Epithelial cell of proximal tubule (primary cell): ENCODE data around the gene CTDSPL. TPM values are rescaled to one million over a fixed set of nuclear protein-coding genes. Genes with fewer than 3 reads are reported as not detected.

Experiments
- DNase-seq: peaks from one replicate; pipeline ENCODE4 v3.0.0-alpha.2; 2011; ENCODE audit warnings: low read depth
- H3K4me3 ChIP-seq: 2 replicates; pipeline ENCODE4 v1.5.1; 2011; ENCODE audit warnings: low read depth, mild to moderate bottlenecking, low read length
- total RNA-seq: library from RNA; depleted of rRNA; stranded (reverse); fragments of >200 nt; gene quantifications from 2 replicates; pipeline ENCODE4 v1.2.3, GENCODE V29; 2015
- TF ChIP-seq, protein P1 (sequence below): conservative IDR thresholded peaks from 2 replicates; pipeline ENCODE4 v1.5.1; 2012; ENCODE audit warnings: low read depth, mild to moderate bottlenecking, low read length

CTDSPL gene
- total RNA-seq, 1 donor from 2014 or later, result 25.5 TPM

DNA sequence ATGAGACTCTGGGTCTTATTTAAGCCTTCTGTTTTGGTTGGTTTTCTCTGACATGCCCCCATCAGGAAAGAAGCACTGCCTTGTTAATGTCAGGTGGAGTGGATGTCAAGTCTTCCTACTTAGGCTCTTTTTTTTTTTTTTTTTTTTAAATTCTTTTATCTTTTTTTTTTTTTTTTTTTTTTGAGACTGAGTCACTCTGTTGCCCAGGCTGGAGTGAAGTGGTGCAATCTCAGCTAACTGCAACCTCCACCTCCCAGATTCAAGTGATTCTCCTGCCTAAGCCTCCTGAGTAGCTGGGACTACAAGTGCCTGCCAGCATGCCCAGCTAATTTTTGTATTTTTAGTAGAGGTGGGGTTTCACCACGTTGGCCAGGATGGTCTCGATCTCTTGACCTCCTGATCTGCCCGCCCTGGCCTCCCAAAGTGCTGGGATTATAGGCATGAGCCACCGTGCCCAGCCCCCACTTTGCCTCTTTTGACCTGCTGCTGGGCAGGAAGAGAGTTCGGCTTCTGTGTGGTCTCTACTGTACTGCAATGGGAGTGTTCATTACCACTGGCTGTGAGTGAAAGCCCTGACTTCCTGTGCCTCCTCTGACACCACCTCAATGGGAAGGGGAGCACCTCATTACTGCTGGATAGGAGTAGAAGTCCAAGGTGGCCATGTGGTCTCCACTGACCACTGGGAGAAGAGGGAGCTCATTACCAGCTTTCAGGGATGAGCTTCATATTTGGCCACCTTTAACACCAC is 10.9 kb downstream of the CTDSPL start:
- TF ChIP-seq, protein P1, sequence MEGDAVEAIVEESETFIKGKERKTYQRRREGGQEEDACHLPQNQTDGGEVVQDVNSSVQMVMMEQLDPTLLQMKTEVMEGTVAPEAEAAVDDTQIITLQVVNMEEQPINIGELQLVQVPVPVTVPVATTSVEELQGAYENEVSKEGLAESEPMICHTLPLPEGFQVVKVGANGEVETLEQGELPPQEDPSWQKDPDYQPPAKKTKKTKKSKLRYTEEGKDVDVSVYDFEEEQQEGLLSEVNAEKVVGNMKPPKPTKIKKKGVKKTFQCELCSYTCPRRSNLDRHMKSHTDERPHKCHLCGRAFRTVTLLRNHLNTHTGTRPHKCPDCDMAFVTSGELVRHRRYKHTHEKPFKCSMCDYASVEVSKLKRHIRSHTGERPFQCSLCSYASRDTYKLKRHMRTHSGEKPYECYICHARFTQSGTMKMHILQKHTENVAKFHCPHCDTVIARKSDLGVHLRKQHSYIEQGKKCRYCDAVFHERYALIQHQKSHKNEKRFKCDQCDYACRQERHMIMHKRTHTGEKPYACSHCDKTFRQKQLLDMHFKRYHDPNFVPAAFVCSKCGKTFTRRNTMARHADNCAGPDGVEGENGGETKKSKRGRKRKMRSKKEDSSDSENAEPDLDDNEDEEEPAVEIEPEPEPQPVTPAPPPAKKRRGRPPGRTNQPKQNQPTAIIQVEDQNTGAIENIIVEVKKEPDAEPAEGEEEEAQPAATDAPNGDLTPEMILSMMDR, result no peak
- no peak overlapping the region for H3K4me3 ChIP-seq
- DNase-seq, result no peak

DNA sequence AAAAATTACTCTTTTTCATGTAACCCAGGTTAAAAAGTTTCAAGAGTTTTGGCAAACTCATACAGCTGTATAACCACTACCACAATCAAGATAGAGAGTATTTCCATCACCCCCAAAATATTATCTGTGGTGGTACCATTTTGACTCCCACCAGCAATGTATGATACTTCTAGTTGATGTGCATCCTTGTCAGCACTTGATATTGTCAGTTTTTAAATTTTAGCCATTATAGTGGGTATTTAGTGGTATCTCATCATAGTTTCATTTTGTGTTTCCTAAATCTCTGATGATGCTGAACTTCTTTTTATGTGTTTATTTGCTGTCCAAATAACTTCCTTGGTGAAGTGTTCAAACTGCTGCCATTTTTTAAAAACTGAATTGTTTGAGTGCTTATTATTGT is 14.6 kb downstream of the CTDSPL start:
- H3K4me3 ChIP-seq, result no peak overlapping the region
- no peak for DNase-seq
- TF ChIP-seq, protein P1, result no peak

DNA sequence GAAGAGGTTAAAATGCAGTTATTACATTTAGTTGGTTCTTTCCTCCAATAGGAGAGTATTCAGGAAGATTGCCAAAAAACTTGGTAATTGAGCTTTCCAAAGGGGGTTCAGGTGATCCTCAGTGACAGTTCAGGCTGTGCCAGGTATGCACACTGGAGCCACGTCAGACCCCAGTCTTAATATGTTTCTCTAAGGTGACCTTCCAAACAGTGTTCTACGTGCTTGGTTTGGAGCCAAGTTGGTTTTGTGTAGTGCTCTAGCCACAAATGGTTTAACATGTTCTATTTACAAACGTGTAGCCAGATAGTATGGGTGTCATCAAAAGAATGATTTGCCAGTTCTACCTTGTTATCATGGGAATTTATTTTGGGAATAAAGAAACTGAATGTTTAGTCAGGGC is 21.0 kb downstream of the CTDSPL start:
- TF ChIP-seq, protein P1, result no peak
- DNase-seq, result no peak
- no peak overlapping the region for H3K4me3 ChIP-seq

DNA sequence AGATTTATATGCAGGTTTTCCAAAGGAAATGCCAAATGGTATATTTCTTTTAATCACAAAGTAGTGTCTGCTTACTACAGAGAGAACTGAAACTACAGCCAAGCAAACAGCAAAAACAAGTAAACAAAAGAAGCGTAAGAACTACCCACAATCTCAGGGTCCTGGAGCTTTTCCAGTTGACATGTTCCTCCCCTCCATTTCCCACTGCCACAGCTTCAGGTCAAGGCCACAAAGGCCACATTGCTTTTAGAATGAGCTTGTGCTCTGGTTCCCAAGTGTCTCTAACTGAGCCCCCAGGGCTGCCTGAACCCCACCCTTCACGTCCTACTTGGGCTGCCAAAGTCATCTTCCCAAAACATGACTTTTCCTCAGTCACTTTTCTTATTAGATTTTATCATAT is 24.1 kb downstream of the CTDSPL start:
- TF ChIP-seq, protein P1, result no peak
- DNase-seq, result no peak
- H3K4me3 ChIP-seq, result no peak overlapping the region

DNA sequence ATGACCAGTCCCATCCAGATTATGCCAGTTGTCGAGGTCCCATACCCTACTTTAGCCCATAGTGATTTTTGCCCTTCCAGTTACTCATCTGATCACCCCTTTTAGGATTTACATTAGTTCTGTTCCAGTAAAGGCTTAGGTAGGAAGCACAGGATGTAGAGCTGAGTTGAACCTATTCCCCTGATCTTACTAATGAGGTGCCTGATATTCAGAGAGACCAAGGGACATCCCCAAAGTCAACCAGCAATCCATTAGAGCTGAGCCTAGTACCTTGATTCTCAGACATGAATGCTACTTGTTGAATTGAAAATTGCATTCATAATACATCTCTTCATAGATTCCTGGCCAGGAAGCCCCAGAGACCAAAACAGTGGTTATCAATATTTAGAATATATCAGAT is 24.7 kb downstream of the CTDSPL start:
- H3K4me3 ChIP-seq, result no peak overlapping the region
- TF ChIP-seq, protein P1, result no peak
- DNase-seq, result no peak

DNA sequence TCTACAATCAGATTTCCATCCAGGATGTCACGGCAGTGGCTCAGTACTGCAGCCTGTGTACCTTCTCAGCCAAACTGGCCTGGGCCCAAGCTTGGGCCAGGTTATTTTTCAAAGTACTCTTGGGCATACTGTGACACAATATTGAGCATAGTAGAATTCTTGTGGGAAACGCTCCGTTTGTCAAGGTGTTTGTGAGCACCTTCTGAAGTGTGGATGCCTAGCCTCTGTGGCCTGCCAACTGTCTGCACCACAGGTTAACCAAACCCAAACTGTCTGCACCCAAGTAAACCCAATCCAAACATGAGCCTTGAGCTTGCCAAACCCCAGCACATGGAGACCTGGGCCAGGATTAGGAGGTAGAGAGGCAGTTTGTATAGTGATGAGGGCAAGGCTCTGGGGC is 25.4 kb downstream of the CTDSPL start:
- TF ChIP-seq, protein P1, result no peak
- H3K4me3 ChIP-seq, result no peak overlapping the region
- DNase-seq, result no peak

DNA sequence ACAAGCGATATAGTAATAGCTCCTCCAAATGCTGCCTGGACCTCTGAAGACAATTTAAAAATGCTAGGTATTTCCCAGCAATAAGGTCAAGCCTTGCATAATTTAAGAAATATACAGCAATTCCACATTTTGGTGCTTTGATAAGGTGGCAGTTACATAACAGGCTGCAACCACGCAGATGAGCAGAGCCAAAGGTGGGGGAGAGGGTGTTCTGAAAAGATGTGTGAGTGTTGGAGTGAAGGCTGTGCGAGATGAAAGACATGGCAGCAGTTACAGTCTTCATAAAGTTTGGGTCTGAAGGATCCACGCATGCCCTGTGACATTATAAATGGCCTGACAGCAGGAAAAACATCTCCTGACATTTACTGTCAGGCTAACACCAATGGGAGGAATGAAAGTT is 26.1 kb downstream of the CTDSPL start:
- H3K4me3 ChIP-seq, result no peak overlapping the region
- TF ChIP-seq, protein P1, result no peak
- DNase-seq, result no peak
